GM18517 (cell line): ENCODE data around the gene MRI1.
"Not testable (repeated sequence)": the region's sequence is repeated elsewhere in the genome, so short reads cannot be mapped to it uniquely, and the experiment has no call there.

Source experiments
- ATAC-seq: cut with Tn5 transposase; IDR thresholded peaks from one replicate; pipeline ENCODE4 v1.9.1; 2021; ENCODE audit warnings: mild to moderate bottlenecking, moderate library complexity; ENCODE audit not compliant: unreplicated experiment

The MRI1 gene

GRCh38 chr19:13764101-13764807 is at the start of gene MRI1:
Gene MRI1 (plus strand): TSS chr19:13764522. CDS start chr19:13764589, 67 bp downstream.
- ATAC-seq = no peak

GRCh38 chr19:13717194-13717643 is 47.1 kb upstream of the MRI1 start:
- no peak for ATAC-seq

- no peak for ATAC-seq
Observed at GRCh38 chr19:13718733-13719132, 45.6 kb upstream of the MRI1 start.

- no peak for ATAC-seq
Observed at GRCh38 chr19:13722146-13722545, 42.2 kb upstream of the MRI1 start.

GRCh38 chr19:13723206-13723605 is 41.1 kb upstream of the MRI1 start:
- no peak for ATAC-seq

- ATAC-seq = no peak
Observed at GRCh38 chr19:13726323-13726722, 38.0 kb upstream of the MRI1 start.

- ATAC-seq = no peak
Observed at GRCh38 chr19:13727798-13728197, 36.5 kb upstream of the MRI1 start.

GRCh38 chr19:13729859-13730258 is 34.5 kb upstream of the MRI1 start:
- no peak for ATAC-seq

- ATAC-seq = peak; percentile 90
Observed at GRCh38 chr19:13731147-13731964, 33.0 kb upstream of the MRI1 start.

GRCh38 chr19:13732337-13732736 is 32.0 kb upstream of the MRI1 start:
- ATAC-seq = no peak

GRCh38 chr19:13734751-13735150 is 29.6 kb upstream of the MRI1 start:
- no peak for ATAC-seq

- ATAC-seq = no peak
Observed at GRCh38 chr19:13738073-13738472, 26.2 kb upstream of the MRI1 start.

- no peak for ATAC-seq
Observed at GRCh38 chr19:13741893-13742292, 22.4 kb upstream of the MRI1 start.

- ATAC-seq = no peak
Observed at GRCh38 chr19:13742756-13743155, 21.6 kb upstream of the MRI1 start.

GRCh38 chr19:13744174-13744573 is 20.1 kb upstream of the MRI1 start:
- ATAC-seq = no peak

- no peak for ATAC-seq
Observed at GRCh38 chr19:13747098-13747453, 17.2 kb upstream of the MRI1 start.

GRCh38 chr19:13748169-13748828 is 16.0 kb upstream of the MRI1 start:
- ATAC-seq = no peak

GRCh38 chr19:13751436-13751835 is 12.9 kb upstream of the MRI1 start:
- no peak for ATAC-seq

- not testable (repeated sequence) for ATAC-seq
Observed at GRCh38 chr19:13753622-13754021, 10.7 kb upstream of the MRI1 start.

- ATAC-seq = no peak
Observed at GRCh38 chr19:13756210-13756609, 8.1 kb upstream of the MRI1 start.
